ENCODE results near the gene GUCY1A2.

GUCY1A2 gene

GRCh38 chr11:106858200-106858599 is 160.1 kb downstream of the GUCY1A2 start:
- TF ChIP-seq CTCF (IDR thresholded peaks at IDR 0.05; ENCODE audit: unreplicated experiment in 3 of 3) = no peak
- H3K36me3 Mint-ChIP-seq (ENCODE audit: low read depth) = no peaks in the 10 kb centered on the region
- H3K4me3 Mint-ChIP-seq = no peak overlapping the region
- no peaks in the 10 kb centered on the region for H3K27me3 Mint-ChIP-seq (ENCODE audit: low read depth)
- no peak overlapping the region for H3K27ac Mint-ChIP-seq
- H3K4me1 Mint-ChIP-seq = no peaks in the 10 kb centered on the region
- H3K9me3 Mint-ChIP-seq = peaks cover 14% of the 10 kb centered on the region

- H3K36me3 Mint-ChIP-seq (ENCODE audit: low read depth) = no peaks in the 10 kb centered on the region
- peaks cover 10% of the 10 kb centered on the region for H3K9me3 Mint-ChIP-seq
- H3K27me3 Mint-ChIP-seq (ENCODE audit: low read depth) = no peaks in the 10 kb centered on the region
- H3K4me1 Mint-ChIP-seq = no peaks in the 10 kb centered on the region
- no peak overlapping the region for H3K4me3 Mint-ChIP-seq
- no peak for TF ChIP-seq CTCF (IDR thresholded peaks at IDR 0.05; ENCODE audit: unreplicated experiment in 3 of 3)
- no peak overlapping the region for H3K27ac Mint-ChIP-seq
Observed at GRCh38 chr11:106856566-106856965, 161.7 kb downstream of the GUCY1A2 start.

- Mint-ChIP-seq H3K9me3 (peaks cover 10% of the 10 kb centered on the region), H3K27ac (no peak overlapping the region), H3K27me3 (ENCODE audit: low read depth) (no peaks in the 10 kb centered on the region), H3K4me3 (no peak overlapping the region), H3K36me3 (ENCODE audit: low read depth) (no peaks in the 10 kb centered on the region), H3K4me1 (no peaks in the 10 kb centered on the region)
- no peak for TF ChIP-seq CTCF (IDR thresholded peaks at IDR 0.05; ENCODE audit: unreplicated experiment in 3 of 3)
Observed at GRCh38 chr11:106854429-106854828, 163.8 kb downstream of the GUCY1A2 start.

DNA sequence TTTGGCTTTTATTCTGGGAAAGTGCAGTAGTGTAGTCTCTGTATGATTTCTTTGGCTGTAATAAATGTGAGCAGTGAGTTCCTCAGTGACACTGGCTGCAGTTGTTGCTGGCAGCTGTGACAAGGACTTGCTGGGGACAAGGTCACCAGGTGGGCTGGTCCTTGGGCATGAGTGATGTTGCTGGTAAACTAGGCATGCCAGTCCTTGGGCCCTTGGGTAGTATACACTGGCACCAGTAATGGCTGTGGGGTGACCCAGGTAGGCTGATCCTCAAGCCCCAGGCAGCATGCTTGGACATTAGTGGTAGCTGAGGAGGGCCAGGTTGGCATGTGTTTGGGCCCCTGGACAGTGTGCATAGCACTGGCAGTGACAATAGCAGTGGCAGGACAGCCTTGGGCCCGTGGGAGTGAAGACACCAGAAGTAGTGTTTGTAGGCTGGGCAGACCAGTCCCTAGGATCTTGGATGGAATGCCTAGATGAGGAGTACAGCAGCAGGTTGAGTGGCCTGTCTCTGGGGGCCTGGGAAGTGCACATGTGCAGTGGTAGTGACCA is 164.3 kb downstream of the GUCY1A2 start:
- H3K9me3 Mint-ChIP-seq = peaks cover 10% of the 10 kb centered on the region
- no peaks in the 10 kb centered on the region for H3K27me3 Mint-ChIP-seq (ENCODE audit: low read depth)
- no peak overlapping the region for H3K4me3 Mint-ChIP-seq
- H3K27ac Mint-ChIP-seq = no peak overlapping the region
- TF ChIP-seq CTCF (IDR thresholded peaks at IDR 0.05; ENCODE audit: unreplicated experiment in 3 of 3) = no peak
- H3K36me3 Mint-ChIP-seq (ENCODE audit: low read depth) = no peaks in the 10 kb centered on the region
- H3K4me1 Mint-ChIP-seq = no peaks in the 10 kb centered on the region

GRCh38 chr11:106852779-106853178 is 165.5 kb downstream of the GUCY1A2 start:
- no peak for TF ChIP-seq CTCF (IDR thresholded peaks at IDR 0.05; ENCODE audit: unreplicated experiment in 3 of 3)
- H3K4me3 Mint-ChIP-seq = no peak overlapping the region
- H3K36me3 Mint-ChIP-seq (ENCODE audit: low read depth) = no peaks in the 10 kb centered on the region
- H3K27me3 Mint-ChIP-seq (ENCODE audit: low read depth) = no peaks in the 10 kb centered on the region
- peaks cover 10% of the 10 kb centered on the region for H3K9me3 Mint-ChIP-seq
- no peak overlapping the region for H3K27ac Mint-ChIP-seq
- no peaks in the 10 kb centered on the region for H3K4me1 Mint-ChIP-seq

DNA sequence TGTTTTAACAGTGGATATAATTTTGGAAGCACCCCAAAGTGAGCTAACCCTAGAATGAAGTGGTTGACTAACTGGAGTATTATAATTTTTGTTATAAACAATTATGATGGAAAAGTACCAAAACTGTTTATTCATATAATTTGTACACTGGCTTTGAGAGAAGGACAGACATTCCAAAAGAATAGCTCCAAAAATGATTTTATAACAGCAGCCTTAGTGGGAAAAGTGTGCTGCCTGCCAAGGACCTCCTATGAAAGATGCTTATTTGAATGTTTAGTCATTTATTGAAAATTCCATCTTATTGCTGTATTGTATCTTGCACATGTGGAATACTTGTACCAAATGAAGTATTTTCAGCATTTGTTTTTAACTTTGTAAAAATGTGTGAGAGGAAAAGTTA is 169.8 kb downstream of the GUCY1A2 start:
- H3K27ac Mint-ChIP-seq = no peak overlapping the region
- no peak overlapping the region for H3K4me3 Mint-ChIP-seq
- peaks cover 4% of the 10 kb centered on the region for H3K9me3 Mint-ChIP-seq
- no peaks in the 10 kb centered on the region for H3K27me3 Mint-ChIP-seq (ENCODE audit: low read depth)
- TF ChIP-seq CTCF (IDR thresholded peaks at IDR 0.05; ENCODE audit: unreplicated experiment in 3 of 3) = no peak
- H3K4me1 Mint-ChIP-seq = no peaks in the 10 kb centered on the region
- no peaks in the 10 kb centered on the region for H3K36me3 Mint-ChIP-seq (ENCODE audit: low read depth)

Measured in nephron (organoid).